ENCODE data around the gene CHRNA10.

DNA sequence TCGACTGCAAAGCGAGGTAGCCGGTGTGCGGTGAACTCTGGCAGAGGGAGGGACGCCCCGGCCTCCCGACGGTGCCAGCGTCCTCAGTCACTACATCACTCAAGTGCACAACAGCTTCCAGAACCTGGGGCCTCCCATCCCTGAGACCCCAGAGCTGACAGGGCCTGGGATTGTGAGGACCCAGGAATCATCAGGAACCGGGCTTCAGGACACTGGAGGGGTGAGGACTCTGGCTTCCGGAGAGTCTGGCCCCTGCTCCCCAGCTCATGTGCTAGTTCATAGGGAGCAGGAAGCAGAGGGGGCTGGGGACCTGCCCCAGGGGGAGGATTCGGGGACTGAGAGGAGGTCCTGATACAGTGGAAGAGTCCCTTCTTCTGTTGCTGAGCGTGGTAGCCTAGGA, 34.0 kb downstream of the CHRNA10 start:
- TF ChIP-seq CTCF (conservative IDR thresholded peaks at IDR 0.05; ENCODE audit: low read length) (no peak), EZH2phosphoT487 (IDR thresholded peaks at IDR 0.05; ENCODE audit: borderline replicate concordance) (no peak)
